ENCODE measurements around the gene PIEZO1. TPM values are rescaled to one million over a fixed set of nuclear protein-coding genes. Genes with fewer than 3 reads are reported as not detected.
A peak's percentile ranks its signal among the peaks of the same experiment; 100 is the strongest.

Gene PIEZO1
- total RNA-seq, 2 donors from 2014 or later: 156 to 202 TPM

- no peak overlapping the region for H3K4me3 ChIP-seq
- DNase-seq (ENCODE audit: low spot score): no peak
- no peaks in the 10 kb centered on the region for H3K27me3 ChIP-seq (replicated peaks; ENCODE audit: insufficient read depth)
- H3K9me3 ChIP-seq: no peaks in the 10 kb centered on the region
- H3K36me3 ChIP-seq: no peaks in the 10 kb centered on the region
- intact Hi-C loops (cut with DNase I): no loop called here
- 79% methylated on average over 11 of the region's 11 CpGs for WGBS
- peak overlapping the region in 1 of 2 donors; percentile 54 for H3K27ac ChIP-seq
- TF ChIP-seq POLR2A (IDR thresholded peaks at IDR 0.05) (no peak), CTCF (IDR thresholded peaks at IDR 0.05) (no peak), POLR2AphosphoS5 (IDR thresholded peaks at IDR 0.05) (no peak)
- peaks cover 61% of the 10 kb centered on the region for H3K4me1 ChIP-seq (replicated peaks)
Measured at GRCh38 chr16:88766975-88767374, 18.0 kb downstream of the PIEZO1 start.

GRCh38 chr16:88764913-88765349, 20.1 kb downstream of the PIEZO1 start:
- intact Hi-C loops (cut with DNase I): no loop called here
- H3K9me3 ChIP-seq: no peaks in the 10 kb centered on the region
- DNase-seq (ENCODE audit: low spot score): peak; percentile 91
- peak overlapping the region; percentile 56 to 95 for H3K27ac ChIP-seq
- no peaks in the 10 kb centered on the region for H3K27me3 ChIP-seq (replicated peaks; ENCODE audit: insufficient read depth)
- no peak overlapping the region for H3K4me3 ChIP-seq
- peaks cover 61% of the 10 kb centered on the region for H3K4me1 ChIP-seq (replicated peaks)
- whole genome bisulfite sequencing: 36% methylated on average over 9 of the region's 9 CpGs
- TF ChIP-seq CTCF (IDR thresholded peaks at IDR 0.05): no peak
- TF ChIP-seq POLR2AphosphoS5 (IDR thresholded peaks at IDR 0.05): peak; percentile 89
- no peak for TF ChIP-seq POLR2A (IDR thresholded peaks at IDR 0.05)
- H3K36me3 ChIP-seq: no peaks in the 10 kb centered on the region

- 93% methylated on average over 19 of the region's 19 CpGs for WGBS
- Histone ChIP-seq H3K4me3 (no peak overlapping the region), H3K27ac (peak overlapping the region in 1 of 2 donors; percentile 95), H3K9me3 (no peaks in the 10 kb centered on the region), H3K27me3 (replicated peaks; ENCODE audit: insufficient read depth) (no peaks in the 10 kb centered on the region), H3K4me1 (replicated peaks) (peaks cover 59% of the 10 kb centered on the region), H3K36me3 (no peaks in the 10 kb centered on the region)
- TF ChIP-seq POLR2AphosphoS5 (IDR thresholded peaks at IDR 0.05) (no peak), POLR2A (IDR thresholded peaks at IDR 0.05) (no peak), CTCF (IDR thresholded peaks at IDR 0.05) (no peak)
- intact Hi-C loops (cut with DNase I): no loop called here
- DNase-seq (ENCODE audit: low spot score): no peak
Measured at GRCh38 chr16:88764080-88764479, 20.9 kb downstream of the PIEZO1 start.

- no peak for DNase-seq (ENCODE audit: low spot score)
- Histone ChIP-seq H3K27ac (peak overlapping the region; percentile 87 to 95), H3K27me3 (replicated peaks; ENCODE audit: insufficient read depth) (no peaks in the 10 kb centered on the region), H3K36me3 (no peaks in the 10 kb centered on the region), H3K9me3 (no peaks in the 10 kb centered on the region), H3K4me1 (replicated peaks) (peaks cover 57% of the 10 kb centered on the region), H3K4me3 (no peak overlapping the region)
- intact Hi-C loops (cut with DNase I): no loop called here
- TF ChIP-seq POLR2A (IDR thresholded peaks at IDR 0.05) (no peak), CTCF (IDR thresholded peaks at IDR 0.05) (no peak), POLR2AphosphoS5 (IDR thresholded peaks at IDR 0.05) (no peak)
- WGBS: 63% methylated on average over 14 of the region's 14 CpGs
Measured at GRCh38 chr16:88763502-88764053, 21.4 kb downstream of the PIEZO1 start.

GRCh38 chr16:88762941-88763340, 22.1 kb downstream of the PIEZO1 start:
- peak overlapping the region; percentile 87 to 95 for H3K27ac ChIP-seq
- no peaks in the 10 kb centered on the region for H3K27me3 ChIP-seq (replicated peaks; ENCODE audit: insufficient read depth)
- intact Hi-C loops (cut with DNase I): no loop called here
- TF ChIP-seq POLR2A (IDR thresholded peaks at IDR 0.05) (no peak), CTCF (IDR thresholded peaks at IDR 0.05) (no peak), POLR2AphosphoS5 (IDR thresholded peaks at IDR 0.05) (no peak)
- H3K4me1 ChIP-seq (replicated peaks): peaks cover 56% of the 10 kb centered on the region
- H3K9me3 ChIP-seq: no peaks in the 10 kb centered on the region
- DNase-seq (ENCODE audit: low spot score): no peak
- no peak overlapping the region for H3K4me3 ChIP-seq
- WGBS: 82% methylated on average over 10 of the region's 10 CpGs
- no peaks in the 10 kb centered on the region for H3K36me3 ChIP-seq
